Measurements from ENCODE around the gene NRL.

The NRL gene

DNA sequence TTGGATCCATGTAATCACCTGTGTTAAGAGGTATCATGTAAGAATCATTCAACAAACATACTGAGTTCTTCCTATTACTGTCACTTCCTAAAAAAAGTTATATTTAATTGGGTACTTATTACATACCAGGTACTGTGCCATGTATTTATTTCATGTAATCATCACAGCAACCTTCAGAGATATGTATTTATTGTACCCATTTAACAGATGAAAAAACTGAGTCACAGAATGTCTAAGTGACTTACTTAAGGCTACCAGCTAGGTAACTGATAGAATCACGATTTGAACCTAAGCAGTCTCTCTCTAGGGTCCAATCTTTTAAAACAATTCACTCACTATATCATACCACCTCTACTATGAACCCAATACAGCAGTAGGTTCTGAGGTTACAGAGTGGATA, 29.7 kb upstream of the NRL start:
- no peak for DNase-seq (ENCODE audit: low read depth in 2 of 2)

DNA sequence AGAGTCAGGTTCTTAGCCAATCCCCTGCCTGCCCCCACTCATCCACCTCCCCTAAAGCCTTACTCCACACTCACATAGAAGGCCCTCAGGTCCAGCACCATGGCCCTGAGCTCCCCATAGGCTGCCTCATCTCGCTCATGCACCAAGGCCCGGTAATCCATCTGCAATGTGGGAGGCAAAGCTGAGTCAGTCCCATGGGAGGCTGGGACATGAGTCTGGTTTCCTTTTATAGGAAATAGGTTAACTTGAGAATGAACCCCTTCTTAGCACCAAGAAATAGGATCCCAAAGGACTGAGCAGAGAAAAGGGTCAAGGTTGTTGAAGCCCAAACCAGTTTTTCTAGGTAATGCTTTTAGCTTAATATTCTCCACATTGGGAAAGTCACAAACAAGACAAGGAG, 28.8 kb upstream of the NRL start:
- DNase-seq (ENCODE audit: low read depth in 2 of 2) = no peak

DNA sequence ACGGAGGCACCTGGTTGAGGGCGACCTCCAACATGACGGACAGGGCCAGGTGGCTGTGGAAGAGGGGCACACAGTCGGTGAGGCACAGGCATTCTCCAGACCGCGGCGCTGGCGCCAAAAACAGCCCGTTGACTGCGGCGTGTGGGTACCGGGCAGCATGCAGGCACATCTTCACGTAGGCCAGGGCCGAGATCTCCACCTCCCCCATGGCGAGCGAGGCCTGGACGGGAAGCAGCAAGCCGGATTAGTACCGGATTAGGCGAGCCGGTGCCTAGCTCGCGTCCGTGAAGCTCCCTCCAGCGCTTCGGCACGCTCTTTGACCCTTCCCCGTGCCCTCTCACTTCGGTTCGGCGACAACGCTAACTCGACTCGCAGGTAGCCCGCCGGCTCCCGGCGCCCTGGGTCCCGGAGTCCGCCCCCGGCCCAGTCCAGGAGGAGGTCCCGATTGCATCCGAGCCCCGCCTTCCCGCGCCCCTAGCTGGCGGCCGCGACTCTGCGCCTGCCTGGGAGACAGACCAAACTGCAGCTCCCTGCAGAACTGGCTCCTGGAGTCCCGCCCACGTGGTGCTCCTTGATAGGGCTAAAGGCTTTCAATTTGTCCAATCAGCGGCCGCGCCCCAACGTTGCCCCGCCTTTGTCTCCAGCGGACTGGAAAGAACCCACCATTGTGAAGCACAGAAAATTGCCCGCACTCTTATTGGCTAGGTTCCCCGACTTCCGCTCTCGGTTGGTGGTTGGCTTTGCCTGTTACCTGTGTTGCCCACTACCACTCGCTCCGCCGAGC, 26.5 kb upstream of the NRL start, which contains the start of gene EMC9:
TSS of gene EMC9 (minus strand) at position 495 of the 784 bp plus-strand sequence. CDS start at position 208, 287 bp downstream.
- DNase-seq (ENCODE audit: low read depth in 2 of 2) = peak; percentile 100

- no peak for DNase-seq (ENCODE audit: low read depth in 2 of 2)
Observed at GRCh38 chr14:24139272-24139934, 24.7 kb upstream of the NRL start.

GRCh38 chr14:24138396-24139271, 23.9 kb upstream of the NRL start:
- no peak for DNase-seq (ENCODE audit: low read depth in 2 of 2)

DNA sequence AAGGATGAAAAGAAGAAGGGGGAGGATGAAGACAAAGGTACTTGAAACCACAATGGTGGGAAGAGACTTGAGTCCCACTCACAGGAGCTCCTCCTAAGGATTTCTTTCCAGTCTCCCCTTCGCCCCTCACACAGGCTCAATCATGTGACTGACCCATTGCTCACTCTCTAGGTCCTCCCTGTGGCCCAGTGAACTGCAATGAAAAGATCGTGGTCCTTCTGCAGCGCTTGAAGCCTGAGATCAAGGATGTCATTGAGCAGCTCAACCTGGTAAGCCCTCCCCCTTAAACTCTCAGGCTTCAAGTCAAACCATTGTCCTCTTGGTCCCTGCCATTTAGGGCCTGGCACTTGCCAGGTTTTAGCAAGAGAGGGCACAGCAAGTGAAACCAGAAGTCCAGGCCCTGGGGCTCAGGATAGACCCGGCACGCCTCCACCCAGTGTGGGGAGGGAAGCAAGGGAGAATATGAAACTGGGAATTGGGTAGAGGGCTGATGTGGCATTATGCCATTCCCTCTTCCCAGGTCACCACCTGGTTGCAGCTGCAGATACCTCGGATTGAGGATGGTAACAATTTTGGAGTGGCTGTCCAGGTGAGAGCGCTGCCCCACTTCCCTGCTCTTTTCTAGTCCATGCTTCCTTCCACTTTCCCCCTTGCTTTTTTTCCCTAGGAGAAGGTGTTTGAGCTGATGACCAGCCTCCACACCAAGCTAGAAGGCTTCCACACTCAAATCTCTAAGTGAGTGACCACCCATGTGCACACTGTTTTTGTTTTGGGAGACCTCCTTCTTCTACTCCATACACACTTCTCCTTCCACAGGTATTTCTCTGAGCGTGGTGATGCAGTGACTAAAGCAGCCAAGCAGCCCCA, 23.0 kb upstream of the NRL start:
- DNase-seq (ENCODE audit: low read depth in 2 of 2) = no peak

DNA sequence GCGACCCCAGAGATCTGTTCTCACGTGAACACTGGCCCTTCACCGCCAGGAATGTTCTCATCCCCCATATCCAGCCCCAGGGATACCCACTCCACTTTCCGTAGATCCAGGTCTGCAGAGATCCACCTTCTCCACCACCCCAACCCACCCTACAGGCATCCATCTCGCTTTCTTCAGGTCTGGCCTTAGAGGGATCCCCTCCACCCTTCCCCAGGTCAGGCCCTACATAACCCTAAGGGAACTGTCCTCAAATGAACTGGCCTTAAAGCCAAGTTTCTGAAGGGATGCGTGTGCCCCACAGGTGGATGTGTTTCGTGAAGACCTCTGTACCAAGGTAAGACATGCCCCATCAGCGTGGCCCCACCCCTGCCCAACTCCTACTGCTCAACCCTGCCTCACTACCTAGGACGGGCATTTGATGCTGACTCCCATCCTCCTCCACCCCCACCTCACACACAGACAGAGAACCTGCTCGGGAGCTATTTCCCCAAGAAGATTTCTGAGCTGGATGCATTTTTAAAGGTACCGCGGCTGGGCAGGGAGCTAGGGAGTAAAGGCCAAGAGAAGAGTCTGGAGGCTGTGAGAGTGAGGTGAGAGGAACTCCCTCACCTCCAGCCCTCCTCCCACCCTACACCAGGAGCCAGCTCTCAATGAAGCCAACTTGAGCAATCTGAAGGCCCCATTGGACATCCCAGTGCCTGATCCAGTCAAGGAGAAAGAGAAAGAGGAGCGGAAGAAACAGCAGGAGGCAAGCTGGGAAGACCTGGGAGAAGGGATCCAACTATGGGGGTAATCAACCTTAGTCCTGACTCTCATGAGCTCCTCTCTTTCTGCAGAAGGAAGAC, 22.2 kb upstream of the NRL start:
- no peak for DNase-seq (ENCODE audit: low read depth in 2 of 2)

DNA sequence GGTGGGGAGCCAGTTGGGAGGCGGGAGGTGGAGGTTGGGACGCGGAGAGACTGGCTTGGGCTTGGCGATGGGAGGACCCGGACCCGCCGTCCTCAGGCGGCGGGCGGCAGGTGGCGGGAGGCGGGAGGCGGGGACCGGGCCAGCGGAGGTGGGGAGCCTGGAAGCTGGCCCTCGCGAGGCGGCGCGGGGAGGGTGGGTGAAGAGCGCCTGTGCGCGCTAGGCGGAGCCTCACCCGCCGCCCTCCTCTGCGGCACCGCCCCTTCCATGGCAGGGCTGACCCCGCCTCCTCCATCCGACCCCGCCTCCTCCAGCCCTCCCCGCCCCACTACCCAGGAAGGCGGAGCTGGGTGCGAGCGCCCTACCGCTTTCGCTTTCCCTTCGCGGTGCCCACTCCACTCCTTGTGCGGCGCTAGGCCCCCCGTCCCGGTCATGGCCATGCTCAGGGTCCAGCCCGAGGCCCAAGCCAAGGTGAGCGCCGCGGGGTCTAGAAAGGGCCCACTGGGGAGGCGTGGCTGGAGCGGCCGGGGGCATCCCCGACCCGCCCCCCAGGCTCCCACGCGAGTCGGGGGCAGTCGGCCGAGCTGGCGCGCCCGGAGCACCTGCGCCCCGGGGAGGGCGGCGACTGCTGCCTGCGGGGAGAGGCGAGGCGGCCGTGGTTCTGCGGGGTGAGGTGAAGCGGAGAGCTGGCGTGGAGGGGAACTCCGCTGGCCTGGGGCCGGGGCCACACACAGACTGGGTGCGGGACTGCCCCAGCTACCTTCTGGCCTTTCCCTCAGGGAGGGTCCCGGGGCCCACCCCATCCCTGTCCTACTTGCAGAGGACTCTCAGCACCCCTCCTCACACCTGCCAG, 21.3 kb upstream of the NRL start, which contains the start of gene PSME1:
TSS of gene PSME1 (plus strand) at position 361 of the 850 bp plus-strand sequence. CDS start at position 430, 69 bp downstream.
- DNase-seq (ENCODE audit: low read depth in 2 of 2) = peak; percentile 85 to 92

DNA sequence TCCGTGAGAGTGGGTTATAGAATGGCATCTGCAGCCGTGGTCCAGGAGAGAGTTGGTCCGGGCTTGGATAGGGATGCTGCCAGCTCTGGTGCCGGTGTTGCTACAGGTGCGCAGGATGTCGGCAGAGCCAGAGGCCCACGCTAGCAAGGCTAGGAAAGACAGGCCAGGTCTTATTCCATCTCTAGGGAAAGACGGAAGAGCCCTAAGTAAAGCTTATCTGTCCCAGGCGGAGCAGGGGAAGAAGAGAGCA, 20.8 kb upstream of the NRL start:
- DNase-seq (ENCODE audit: low read depth in 2 of 2) = no peak

GRCh38 chr14:24133735-24134134, 19.0 kb upstream of the NRL start:
- DNase-seq (ENCODE audit: low read depth in 2 of 2) = no peak

- DNase-seq (ENCODE audit: low read depth in 2 of 2) = no peak
Observed at GRCh38 chr14:24132976-24133375, 18.2 kb upstream of the NRL start.

- DNase-seq (ENCODE audit: low read depth in 2 of 2) = no peak
Observed at GRCh38 chr14:24132061-24132685, 17.4 kb upstream of the NRL start.

- DNase-seq (ENCODE audit: low read depth in 2 of 2) = no peak
Observed at GRCh38 chr14:24131549-24131966, 16.8 kb upstream of the NRL start.

- DNase-seq (ENCODE audit: low read depth in 2 of 2) = no peak
Observed at GRCh38 chr14:24130717-24131548, 16.2 kb upstream of the NRL start.

- DNase-seq (ENCODE audit: low read depth in 2 of 2) = no peak
Observed at GRCh38 chr14:24130380-24130716, 15.6 kb upstream of the NRL start, which contains the start of gene FITM1. Gene FITM1 (plus strand): TSS chr14:24130659. CDS start chr14:24131564, 905 bp downstream.

GRCh38 chr14:24129410-24129998, 14.8 kb upstream of the NRL start:
- DNase-seq (ENCODE audit: low read depth in 2 of 2) = no peak

DNA sequence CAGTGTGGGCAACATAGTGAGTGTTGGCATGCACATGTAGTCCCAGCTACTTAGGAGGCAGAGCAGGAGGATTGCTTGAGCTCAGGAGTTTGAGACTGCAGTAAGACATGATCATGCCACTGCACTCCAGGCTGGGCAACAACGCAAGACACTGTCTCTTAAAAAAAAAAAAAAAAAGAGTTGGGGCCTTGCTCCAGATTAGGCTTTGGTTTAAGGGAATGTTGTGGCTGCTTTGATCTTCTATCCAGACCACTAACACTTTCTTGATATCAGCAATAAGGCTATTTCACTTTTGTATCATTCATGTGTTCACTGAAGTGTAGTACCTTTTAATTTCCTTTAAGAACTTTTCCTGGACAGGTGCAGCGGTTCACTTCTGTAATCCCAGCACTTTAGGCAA, 12.9 kb upstream of the NRL start:
- DNase-seq (ENCODE audit: low read depth in 2 of 2) = no peak

GRCh38 chr14:24126939-24127338, 12.2 kb upstream of the NRL start:
- no peak for DNase-seq (ENCODE audit: low read depth in 2 of 2)

Data from stimulated activated CD4-positive, alpha-beta T cell treated with anti-CD3 and anti-CD28 coated beads, Interleukin-15, amount 100 ng/mL, for 48 hours (primary cell).